GM21526 (cell line): Measurements from ENCODE around the gene ZNHIT3.

ENCODE experiments used
- ATAC-seq: cut with Tn5 transposase; IDR thresholded peaks from one replicate; pipeline ENCODE4 v1.9.1; 2021; ENCODE audit warnings: moderate library complexity; ENCODE audit not compliant: unreplicated experiment, low FRiP score

The ZNHIT3 gene

DNA sequence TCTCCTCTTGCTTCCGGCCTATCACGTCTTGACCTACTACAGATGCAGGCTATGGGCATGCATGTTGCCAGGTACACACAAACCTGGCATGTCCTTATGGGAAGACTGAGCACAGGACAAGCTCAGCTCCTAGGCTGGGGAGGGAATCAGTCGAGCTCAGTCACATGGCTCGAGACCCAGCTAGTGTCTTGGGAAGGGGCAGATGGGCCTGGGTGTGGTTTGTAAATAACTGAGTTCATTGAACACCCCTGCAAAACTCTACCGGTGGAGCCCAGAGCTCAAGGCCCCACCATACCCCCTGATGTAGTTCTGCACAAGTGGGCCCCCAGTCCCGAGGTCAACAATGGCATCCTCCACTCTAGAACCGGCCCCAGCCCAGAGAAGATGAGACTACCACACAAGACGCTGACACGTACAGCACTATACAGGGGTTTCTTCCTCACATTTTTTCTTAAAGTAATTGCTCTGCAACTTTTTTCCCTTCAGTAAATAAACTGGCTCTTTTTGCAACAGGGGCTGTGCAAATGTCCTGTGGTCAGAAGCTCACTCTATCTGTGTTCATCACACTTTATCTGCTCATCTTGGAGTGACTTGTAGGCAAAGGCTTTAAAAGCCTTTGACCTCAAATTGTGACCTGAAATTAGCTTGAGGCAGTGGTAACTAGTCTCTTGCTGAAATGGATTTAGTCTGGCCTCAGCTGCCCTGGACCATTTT, 22.9 kb downstream of the ZNHIT3 start:
- no peak for ATAC-seq

DNA sequence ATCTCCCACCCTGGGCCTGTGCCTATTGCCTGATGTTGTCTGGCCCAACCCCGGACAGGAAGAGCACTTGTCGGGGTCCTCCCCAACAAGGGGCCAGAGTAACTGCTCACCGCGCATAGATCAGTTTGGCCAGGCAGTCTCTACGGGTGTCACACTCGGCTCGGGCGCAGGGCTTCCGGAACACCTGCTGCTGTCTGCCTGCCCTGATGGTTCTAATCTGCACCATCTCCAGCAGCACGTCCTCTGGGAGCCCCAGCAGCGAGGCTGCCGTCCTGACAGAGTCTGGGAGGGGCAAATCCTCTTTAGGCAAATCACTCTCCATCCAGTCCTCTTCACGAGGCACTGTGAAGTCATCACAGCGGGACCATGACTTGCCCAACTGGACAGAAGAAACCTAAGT, 24.2 kb downstream of the ZNHIT3 start:
- ATAC-seq: no peak

- no peak for ATAC-seq
Measured at GRCh38 chr17:36511216-36511615, 24.7 kb downstream of the ZNHIT3 start.

- ATAC-seq: no peak
Measured at GRCh38 chr17:36512641-36513040, 26.2 kb downstream of the ZNHIT3 start.

GRCh38 chr17:36514856-36515255, 28.4 kb downstream of the ZNHIT3 start:
- no peak for ATAC-seq

DNA sequence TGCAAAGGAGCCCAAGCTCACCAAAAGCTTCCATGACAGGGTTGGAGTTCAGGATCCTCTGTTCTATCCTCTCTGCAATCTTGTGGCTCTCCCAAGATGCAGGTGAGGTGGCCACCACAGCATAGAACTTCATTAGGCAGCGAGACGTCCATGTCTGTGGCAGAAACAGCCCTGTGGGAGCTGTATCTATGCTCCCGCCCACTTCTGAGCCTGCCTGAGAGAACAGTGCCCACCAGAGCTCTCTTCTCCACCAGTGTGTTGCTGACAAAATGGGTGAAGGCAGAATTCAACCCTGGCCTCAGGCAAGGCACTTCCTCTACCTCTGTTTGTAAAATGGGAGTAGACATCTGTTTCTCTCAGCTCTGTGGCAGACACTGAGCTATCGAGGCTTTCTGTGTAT, 29.4 kb downstream of the ZNHIT3 start:
- ATAC-seq: no peak

DNA sequence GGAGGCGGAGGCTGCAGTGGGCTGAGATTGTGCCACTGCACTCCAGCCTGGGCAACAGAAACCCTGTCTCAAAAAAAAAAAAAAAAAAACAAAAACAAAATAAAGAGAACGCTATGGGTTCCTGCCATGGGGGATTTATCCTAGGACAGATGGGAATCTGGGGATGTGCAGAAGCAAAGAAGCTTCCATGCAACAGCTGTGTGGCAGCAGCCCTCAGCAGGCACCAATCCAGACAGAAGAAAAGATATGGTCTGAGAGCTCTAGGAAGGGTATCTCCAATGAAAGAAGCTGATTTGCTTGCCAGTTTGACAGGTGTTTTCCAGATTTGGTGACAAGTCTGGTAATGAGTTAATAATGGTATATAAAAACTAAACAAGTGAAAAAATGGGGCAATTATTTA, 36.6 kb downstream of the ZNHIT3 start:
- ATAC-seq: no peak

- ATAC-seq: no peak
Measured at GRCh38 chr17:36524428-36524876, 38.0 kb downstream of the ZNHIT3 start.

DNA sequence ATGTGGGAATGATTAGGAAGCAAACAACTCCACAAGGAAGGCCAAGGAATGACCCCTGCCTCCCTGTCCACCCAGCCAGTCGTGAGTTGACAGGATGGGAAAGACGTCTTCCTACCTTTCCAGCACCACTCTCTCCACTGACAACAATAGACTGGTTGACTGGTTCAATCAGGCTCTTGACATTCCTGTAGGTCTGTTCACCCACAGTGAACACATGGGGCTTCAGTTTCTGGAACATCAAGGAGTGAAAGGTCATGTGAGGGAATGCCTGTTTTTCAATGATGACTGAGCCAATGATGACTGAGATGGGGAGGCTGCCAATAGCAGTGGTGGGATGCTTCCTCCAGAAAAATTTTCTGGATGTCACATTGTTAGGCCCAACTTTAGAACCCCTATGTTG, 38.6 kb downstream of the ZNHIT3 start:
- ATAC-seq: no peak

DNA sequence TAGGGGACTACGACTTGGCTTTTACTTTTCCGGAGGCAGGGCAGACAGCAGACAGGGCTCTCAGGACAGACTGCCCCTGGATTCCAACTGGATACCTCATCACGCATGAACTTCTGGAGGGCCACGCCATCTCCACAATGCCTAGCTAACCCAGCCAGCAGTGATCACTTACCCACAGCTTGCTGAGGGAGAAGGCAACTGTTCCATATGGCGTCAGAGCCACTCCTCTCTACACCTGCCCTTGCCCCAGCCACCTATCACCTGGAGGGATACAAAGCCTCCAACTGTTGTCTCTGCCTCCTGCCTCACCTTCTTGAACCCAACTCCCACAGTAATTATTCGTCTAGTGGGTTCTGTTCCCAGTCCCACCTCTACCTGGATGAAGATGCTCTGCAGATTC, 39.4 kb downstream of the ZNHIT3 start:
- ATAC-seq: no peak

DNA sequence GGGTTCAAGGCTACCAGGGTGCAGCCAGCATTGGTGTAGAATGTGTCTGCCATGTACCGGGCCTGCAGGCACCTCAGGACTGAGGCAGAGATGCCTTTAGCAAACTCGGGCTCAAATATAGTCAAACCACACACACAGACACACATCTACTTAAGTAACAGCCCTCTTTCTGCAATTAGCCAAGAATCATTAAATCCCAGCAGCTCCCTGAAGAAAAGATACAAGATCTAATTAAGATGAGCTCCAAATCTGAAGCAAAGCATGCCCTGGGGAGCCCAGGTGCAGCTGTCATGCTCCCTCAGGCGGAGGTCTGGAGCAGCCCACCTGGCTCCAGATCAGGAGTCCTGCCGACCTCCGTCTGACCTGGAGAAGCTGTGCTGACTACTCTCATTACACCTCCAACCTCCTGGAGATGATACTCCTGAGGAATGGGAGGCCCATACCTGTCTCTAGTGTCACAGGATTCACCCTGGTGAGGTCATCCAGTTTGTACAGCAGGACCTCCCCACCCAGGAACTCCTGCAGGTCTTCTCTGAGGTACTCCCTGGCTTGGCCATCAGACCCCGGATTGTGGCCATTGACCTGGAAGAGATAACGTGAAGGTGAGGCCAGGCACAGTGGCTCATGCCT, 41.3 kb downstream of the ZNHIT3 start:
- no peak for ATAC-seq

- no peak for ATAC-seq
Measured at GRCh38 chr17:36529121-36529520, 42.6 kb downstream of the ZNHIT3 start.

DNA sequence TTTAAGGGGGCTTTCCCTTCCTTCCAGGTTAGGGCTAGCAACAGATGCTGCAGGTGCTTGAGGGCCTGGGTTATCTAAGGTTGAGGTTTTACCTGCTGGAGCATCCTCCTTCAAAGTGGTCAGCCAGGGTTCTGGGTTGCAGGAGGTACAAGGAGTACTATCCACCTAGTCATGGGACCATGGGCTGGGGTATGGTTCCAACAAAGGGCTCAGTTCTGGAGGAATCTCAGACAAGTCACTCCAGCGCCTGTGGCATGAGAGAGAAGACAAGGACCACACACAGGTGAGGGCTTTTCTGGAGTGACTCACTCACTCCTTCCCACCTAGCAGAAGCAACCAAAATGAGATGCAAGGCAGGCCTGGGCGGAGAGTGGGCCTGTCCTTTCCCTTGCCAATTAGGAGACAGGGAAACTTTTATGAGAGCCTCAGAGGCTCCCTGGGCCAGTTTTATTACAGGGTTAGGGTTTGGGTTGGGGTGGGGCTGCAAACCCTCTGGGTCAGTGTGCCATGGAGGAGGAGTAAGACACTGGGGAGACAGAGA, 46.0 kb downstream of the ZNHIT3 start:
- no peak for ATAC-seq

GRCh38 chr17:36533935-36534839, 47.7 kb downstream of the ZNHIT3 start:
- ATAC-seq: peak; percentile 30

- ATAC-seq: peak; percentile 47
Measured at GRCh38 chr17:36534840-36535668, 48.6 kb downstream of the ZNHIT3 start, which contains the start of the genes MYO19 and PIGW. MYO19 (minus strand) TSS chr17:36534868; CDS start chr17:36532538, 2,330 bp downstream. PIGW (plus strand) TSS chr17:36534987; CDS start chr17:36537102, 2,115 bp downstream.

GRCh38 chr17:36535669-36536081, 49.2 kb downstream of the ZNHIT3 start:
- ATAC-seq: no peak

GRCh38 chr17:36540696-36541095, 54.2 kb downstream of the ZNHIT3 start:
- ATAC-seq: no peak

- ATAC-seq: no peak
Measured at GRCh38 chr17:36542755-36543154, 56.3 kb downstream of the ZNHIT3 start.

DNA sequence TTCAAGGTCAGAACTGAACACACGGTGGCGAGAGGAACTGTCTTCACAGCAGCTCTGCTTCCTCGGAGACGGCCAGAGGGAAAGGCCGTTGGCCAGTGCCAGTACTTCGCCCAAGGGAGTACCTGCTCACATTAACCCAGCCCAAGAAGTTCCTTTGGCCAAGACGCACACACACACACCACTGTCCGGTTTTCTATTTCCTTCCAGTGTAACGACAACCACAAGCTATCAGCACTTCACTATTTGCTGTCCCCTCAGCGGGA, 57.5 kb downstream of the ZNHIT3 start:
- peak; percentile 6 for ATAC-seq
